K562 (cell line): ENCODE measurements around the gene ZNF581. TPM values are rescaled to one million over a fixed set of nuclear protein-coding genes. Genes with fewer than 3 reads are reported as not detected.
A peak's percentile ranks its signal among the peaks of the same experiment; 100 is the strongest.

Experiments
- ARNT ChIP-seq, 2 experiments: fragments of 450-650 bp; IDR thresholded peaks; 2 replicates each; pipeline ENCODE4 v1.6.1; 2016; ENCODE audit warnings: mild to moderate bottlenecking in 1 of 2
- ATF1 ChIP-seq, 2 experiments: fragments of 450-650 bp in 1 of 2; IDR thresholded peaks; 2 replicates each; pipeline ENCODE4 v1.6.1; 2016; ENCODE audit warnings: missing compliant biosample characterization in 1 of 2, missing genetic modification characterization in 1 of 2
- BCL6 ChIP-seq: fragments of 250-450 bp; sonication (Bioruptor Pico); IDR thresholded peaks from 2 replicates; pipeline ENCODE4 v1.4.0; 2020
- CBFB ChIP-seq: sonication (generic); formaldehyde crosslinking; IDR thresholded peaks from 2 replicates; pipeline ENCODE4 v1.4.0; 2020; ENCODE audit warnings: mild to moderate bottlenecking, missing genetic modification reagents
- CBX1 ChIP-seq: sonication (generic); IDR thresholded peaks from 2 replicates; pipeline ENCODE4 v1.6.1; 2016; ENCODE audit warnings: antibody characterized with exemption, low read depth, mild to moderate bottlenecking
- CREB5 ChIP-seq: fragments of 250-450 bp; sonication (Bioruptor Pico); IDR thresholded peaks from 2 replicates; pipeline ENCODE4 v1.5.0; 2020; ENCODE audit warnings: mild to moderate bottlenecking
- E2F4 ChIP-seq: sonication (generic); formaldehyde crosslinking; IDR thresholded peaks from 2 replicates; pipeline ENCODE4 v1.8.0; 2022; ENCODE audit warnings: mild to moderate bottlenecking, low read depth, missing genetic modification reagents
- KDM5B ChIP-seq: fragments of 200-600 bp; sonication (generic); IDR thresholded peaks from 2 replicates; pipeline ENCODE4 v1.6.1; 2012; ENCODE audit warnings: low read depth, mild to moderate bottlenecking, moderate library complexity, low read length, control low read depth, inconsistent platforms; ENCODE audit not compliant: insufficient replicate concordance
- MITF ChIP-seq: IDR thresholded peaks from 2 replicates; pipeline ENCODE4 v1.6.1; 2014; ENCODE audit warnings: antibody characterized with exemption
- OTX1 ChIP-seq: fragments of 450-650 bp; formaldehyde crosslinking; IDR thresholded peaks from 2 replicates; pipeline ENCODE4 v1.4.0; 2022; ENCODE audit warnings: mild to moderate bottlenecking
- PHB2 ChIP-seq: fragments of 450-650 bp; IDR thresholded peaks from 2 replicates; pipeline ENCODE4 v1.6.1; 2017; ENCODE audit warnings: low read depth
- PHTF2 ChIP-seq: fragments of 250-450 bp; sonication (Bioruptor Pico); IDR thresholded peaks from 2 replicates; pipeline ENCODE4 v1.5.0; 2021; ENCODE audit warnings: mild to moderate bottlenecking
- RFX5 ChIP-seq: IDR thresholded peaks from 2 replicates; pipeline ENCODE4 v1.6.1; 2011; ENCODE audit warnings: low read depth, mild to moderate bottlenecking, improper control_type of control experiment, low read length
- SLC30A9 ChIP-seq: fragments of 250-450 bp; sonication (Bioruptor Pico); IDR thresholded peaks from 2 replicates; pipeline ENCODE4 v1.8.0; 2022; ENCODE audit warnings: mild to moderate bottlenecking, moderate library complexity
- SMAD1 ChIP-seq: fragments of 150-350 bp; IDR thresholded peaks from 2 replicates; pipeline ENCODE4 v1.6.1; 2014; ENCODE audit warnings: low read length, low read depth; ENCODE audit not compliant: partially characterized antibody
- SRF ChIP-seq, 2 experiments: fragments of 250-450, 450-650 bp in 1 of 2; sonication (Bioruptor Pico) in 1 of 2; sonication (generic) in 1 of 2; formaldehyde crosslinking; IDR thresholded peaks; 2 replicates each; pipeline versions ENCODE4 v1.5.0 to v1.5.1; 2020 to 2022; ENCODE audit warnings: mild to moderate bottlenecking in 1 of 2, missing genetic modification reagents in 1 of 2
- VEZF1 ChIP-seq: fragments of 200-800 bp; sonication (Bioruptor generic); IDR thresholded peaks from 2 replicates; pipeline ENCODE4 v1.6.1; 2017; ENCODE audit warnings: missing genetic modification characterization, missing compliant biosample characterization
- ZBTB2 ChIP-seq: fragments of 450-650 bp; IDR thresholded peaks from 2 replicates; pipeline ENCODE4 v1.6.1; 2016; ENCODE audit warnings: antibody characterized with exemption
- ZNF583 ChIP-seq: fragments of 250-450 bp; sonication (Bioruptor Pico); IDR thresholded peaks from 2 replicates; pipeline ENCODE4 v1.4.0; 2020
- ZNF695 ChIP-seq: fragments of 450-650 bp; formaldehyde crosslinking; IDR thresholded peaks from 2 replicates; pipeline ENCODE4 v1.4.0; 2020; ENCODE audit warnings: mild to moderate bottlenecking, moderate library complexity
- ZNF717 ChIP-seq: fragments of 250-450 bp; sonication (Bioruptor Pico); IDR thresholded peaks from 2 replicates; pipeline ENCODE4 v1.5.0; 2021
- polyA plus RNA-seq, 8 experiments: library from polyadenylated mRNA; depleted of rRNA in 4 of 8; stranded (reverse) in 5 of 8; unstranded in 3 of 8; fragments of >200 nt; fragmentation: Nextera tagmentation in 2 of 8; fragmentation: Illumina TruSeq in 1 of 8; extraction: Ambion mirVana in 2 of 8; extraction: Trizol in 1 of 8; gene quantifications; 2 replicates each; pipeline versions ENCODE4 v1.2.1 to v1.2.3, GENCODE V29; 2011 to 2014; ENCODE audit warnings: inconsistent platforms in 1 of 8, missing spikeins in 1 of 8
- total RNA-seq, 7 experiments: library from RNA; depleted of rRNA in 6 of 7; stranded (reverse); fragments of >200 nt in 6 of 7; fragmentation: Illumina TruSeq in 2 of 7; extraction: Trizol in 2 of 7; gene quantifications; 2 replicates each; pipeline versions ENCODE4 v1.2.1 to v1.2.3, GENCODE V29; 2011 to 2021; ENCODE audit warnings: low replicate concordance in 1 of 7

Gene ZNF581
- total and polyA plus RNA-seq, 9 of the 15 experiments (the other 6 are each of a cell fraction or from before 2014, with no cell fraction given), result 2.4 to 39.4 (median 15.4) TPM

GRCh38 chr19:55598719-55599467, 44.6 kb upstream of the ZNF581 start (continued):
- TF ChIP-seq MITF, result no peak
- TF ChIP-seq ATF1 (CRISPR knock-in tag; IDR thresholded peaks at IDR 0.05), result no peak
- no peak for TF ChIP-seq ATF1 (tag; IDR thresholded peaks at IDR 0.05)
- no peak for TF ChIP-seq E2F4 (CRISPR knock-in tag)
- no peak for TF ChIP-seq ZNF717 (CRISPR knock-in tag)
- no peak for TF ChIP-seq ZNF583 (CRISPR knock-in tag)
- no peak for TF ChIP-seq RFX5
- TF ChIP-seq SRF (CRISPR knock-in tag; IDR thresholded peaks at IDR 0.05), result peak in 1 of 2 experiments; percentile 70; a peak in 2 of 4 replicates
- TF ChIP-seq CBX1, result no peak
- no peak for TF ChIP-seq CBFB (CRISPR knock-in tag)
- no peak for TF ChIP-seq ZBTB2
- TF ChIP-seq PHB2, result no peak
- peak; percentile 72 for TF ChIP-seq OTX1 (CRISPR knock-in tag)
- 0 out of 4 replicates have a peak, but pooled peaks of 1 of the 2 experiments have one; percentile 30 for TF ChIP-seq ARNT (IDR thresholded peaks at IDR 0.05)
- 0 out of 2 replicates have a peak, but pooled peaks have one; percentile 34 for TF ChIP-seq ZNF695 (CRISPR knock-in tag)
- TF ChIP-seq SLC30A9, result no peak
- TF ChIP-seq SMAD1, result no peak
- TF ChIP-seq VEZF1 (CRISPR knock-in tag), result peak; percentile 97; the same call in 1 of the 2 replicates
- peak; percentile 42 for TF ChIP-seq KDM5B
- no peak for TF ChIP-seq CREB5 (CRISPR knock-in tag)
- TF ChIP-seq PHTF2 (CRISPR knock-in tag), result 0 out of 2 replicates have a peak, but pooled peaks have one; percentile 28
- TF ChIP-seq BCL6 (CRISPR knock-in tag), result no peak
